Measurements from ENCODE around the gene MED8.

DNA sequence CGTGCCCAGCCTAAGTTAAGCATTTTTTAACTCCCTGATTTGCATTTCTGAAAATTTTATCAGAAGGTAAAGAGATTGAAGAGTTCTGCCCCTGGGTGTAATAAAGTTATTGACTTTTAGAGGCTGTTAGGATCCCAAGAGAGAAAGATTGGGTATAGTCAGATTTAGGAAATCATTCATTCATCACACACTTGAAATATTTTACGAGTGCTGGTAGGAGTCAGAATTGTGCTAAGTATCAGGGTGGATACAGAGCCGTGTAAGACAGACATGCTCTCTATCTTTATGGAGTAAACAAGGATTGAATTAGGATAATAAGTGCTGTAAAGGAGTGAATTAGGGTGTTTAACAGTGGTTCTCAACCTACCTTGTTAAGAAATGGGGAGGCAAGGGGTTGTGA, 3.1 kb upstream of the MED8 start:
- TF ChIP-seq POLR2AphosphoS5 (IDR thresholded peaks at IDR 0.05; ENCODE audit: borderline replicate concordance, low read depth, low read length) (no peak), EZH2 (IDR thresholded peaks at IDR 0.05) (no peak)
